Measurements from ENCODE around the gene GPR37L1. TPM values are rescaled to one million over a fixed set of nuclear protein-coding genes. Genes with fewer than 3 reads are reported as not detected.

Gene GPR37L1
- total RNA-seq, 1 donor from 2014 or later: 0.24 TPM

GRCh38 chr1:202154148-202154765, 31.5 kb downstream of the GPR37L1 start:
- Mint-ChIP-seq H3K4me1 (ENCODE audit: unreplicated experiment) (peaks cover 16% of the 10 kb centered on the region), H3K36me3 (no peaks in the 10 kb centered on the region), H3K27ac (no peak overlapping the region), H3K27me3 (peaks cover 5% of the 10 kb centered on the region), H3K4me3 (no peak overlapping the region), H3K9me3 (no peaks in the 10 kb centered on the region)
- TF ChIP-seq, protein P1, sequence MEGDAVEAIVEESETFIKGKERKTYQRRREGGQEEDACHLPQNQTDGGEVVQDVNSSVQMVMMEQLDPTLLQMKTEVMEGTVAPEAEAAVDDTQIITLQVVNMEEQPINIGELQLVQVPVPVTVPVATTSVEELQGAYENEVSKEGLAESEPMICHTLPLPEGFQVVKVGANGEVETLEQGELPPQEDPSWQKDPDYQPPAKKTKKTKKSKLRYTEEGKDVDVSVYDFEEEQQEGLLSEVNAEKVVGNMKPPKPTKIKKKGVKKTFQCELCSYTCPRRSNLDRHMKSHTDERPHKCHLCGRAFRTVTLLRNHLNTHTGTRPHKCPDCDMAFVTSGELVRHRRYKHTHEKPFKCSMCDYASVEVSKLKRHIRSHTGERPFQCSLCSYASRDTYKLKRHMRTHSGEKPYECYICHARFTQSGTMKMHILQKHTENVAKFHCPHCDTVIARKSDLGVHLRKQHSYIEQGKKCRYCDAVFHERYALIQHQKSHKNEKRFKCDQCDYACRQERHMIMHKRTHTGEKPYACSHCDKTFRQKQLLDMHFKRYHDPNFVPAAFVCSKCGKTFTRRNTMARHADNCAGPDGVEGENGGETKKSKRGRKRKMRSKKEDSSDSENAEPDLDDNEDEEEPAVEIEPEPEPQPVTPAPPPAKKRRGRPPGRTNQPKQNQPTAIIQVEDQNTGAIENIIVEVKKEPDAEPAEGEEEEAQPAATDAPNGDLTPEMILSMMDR (conservative IDR thresholded peaks at IDR 0.05): no peak
- DNase-seq (ENCODE audit: extremely low spot score, unreplicated experiment): no peak

DNA sequence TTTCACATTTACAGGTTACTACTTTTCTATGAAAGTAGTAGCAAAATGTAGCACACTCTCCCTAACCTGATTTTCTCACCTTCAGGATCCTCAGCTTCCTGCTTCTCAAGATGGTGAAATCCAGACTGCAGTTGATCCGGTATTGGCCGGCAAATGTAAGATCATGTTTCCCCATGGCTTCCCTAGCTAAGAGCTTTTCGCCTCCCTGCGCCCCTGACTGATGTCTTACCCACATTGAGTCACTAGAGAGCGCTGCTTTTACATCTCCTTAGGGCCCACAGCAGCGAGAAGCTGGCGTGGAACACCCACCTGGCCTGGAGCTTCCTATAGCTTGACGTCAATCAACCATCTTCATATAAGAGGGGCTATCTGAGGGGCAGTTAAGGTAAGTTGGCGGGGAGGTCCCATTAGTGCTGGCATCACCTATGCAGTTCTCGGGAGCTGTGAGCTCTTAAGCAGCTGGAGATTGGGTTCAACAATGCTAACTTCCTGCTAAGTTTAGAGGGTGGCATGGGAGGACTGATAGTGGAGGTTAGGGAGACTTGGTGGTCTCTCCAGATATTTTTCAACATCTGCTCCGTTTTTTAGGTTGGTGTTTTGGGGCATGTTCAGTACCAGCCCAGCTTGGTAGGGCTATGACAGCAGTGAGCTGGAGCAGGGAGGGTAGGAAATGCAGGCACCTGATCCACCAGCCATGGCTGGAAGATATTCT, 32.2 kb downstream of the GPR37L1 start:
- Mint-ChIP-seq H3K36me3 (no peaks in the 10 kb centered on the region), H3K27ac (no peak overlapping the region), H3K9me3 (no peaks in the 10 kb centered on the region)

DNA sequence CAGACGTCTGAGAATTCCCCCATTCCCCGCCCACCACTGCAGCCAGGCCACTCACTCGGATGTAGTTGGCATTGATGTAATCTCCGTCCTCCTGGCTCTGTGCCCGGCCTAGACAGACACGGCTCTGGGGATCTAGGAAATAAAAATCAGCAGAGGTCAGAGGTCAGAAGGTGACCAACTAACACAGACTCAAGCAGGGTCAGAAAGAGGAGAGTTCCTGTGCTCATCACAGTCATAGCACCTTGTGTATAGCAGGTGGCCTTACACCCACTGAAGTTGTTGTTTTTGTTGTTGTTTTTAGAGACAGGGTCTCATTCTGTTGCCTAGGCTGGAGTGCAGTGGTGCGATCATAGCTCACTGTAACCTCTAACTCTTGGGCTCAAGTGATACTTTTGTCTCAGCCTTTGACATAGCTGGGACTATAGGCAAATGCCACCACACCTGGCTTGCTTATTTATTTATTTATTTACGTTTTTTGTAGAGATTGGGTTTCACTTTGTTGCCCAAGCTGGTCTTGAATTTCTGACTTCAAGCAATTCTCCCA, 32.8 kb downstream of the GPR37L1 start:
- no peak for DNase-seq (ENCODE audit: extremely low spot score, unreplicated experiment)
- no peaks in the 10 kb centered on the region for H3K36me3 Mint-ChIP-seq
- H3K27me3 Mint-ChIP-seq: peaks cover 5% of the 10 kb centered on the region
- H3K9me3 Mint-ChIP-seq: no peaks in the 10 kb centered on the region
- H3K4me3 Mint-ChIP-seq: no peak overlapping the region
- no peak overlapping the region for H3K27ac Mint-ChIP-seq
- TF ChIP-seq, protein P1 (conservative IDR thresholded peaks at IDR 0.05): no peak
- H3K4me1 Mint-ChIP-seq (ENCODE audit: unreplicated experiment): peaks cover 16% of the 10 kb centered on the region

More for the DNA sequence above, 32.2 kb downstream of the GPR37L1 start:
- no peak for DNase-seq (ENCODE audit: extremely low spot score, unreplicated experiment)
- H3K4me1 Mint-ChIP-seq (ENCODE audit: unreplicated experiment): peaks cover 16% of the 10 kb centered on the region
- H3K4me3 Mint-ChIP-seq: no peak overlapping the region
- peaks cover 5% of the 10 kb centered on the region for H3K27me3 Mint-ChIP-seq
- TF ChIP-seq, protein P1 (conservative IDR thresholded peaks at IDR 0.05): peak; percentile 70

GRCh38 chr1:202156590-202156989, 33.9 kb downstream of the GPR37L1 start:
- peaks cover 14% of the 10 kb centered on the region for H3K4me1 Mint-ChIP-seq (ENCODE audit: unreplicated experiment)
- no peaks in the 10 kb centered on the region for H3K9me3 Mint-ChIP-seq
- TF ChIP-seq, protein P1 (conservative IDR thresholded peaks at IDR 0.05): no peak
- H3K27ac Mint-ChIP-seq: no peak overlapping the region
- no peaks in the 10 kb centered on the region for H3K36me3 Mint-ChIP-seq
- peaks cover 5% of the 10 kb centered on the region for H3K27me3 Mint-ChIP-seq
- no peak overlapping the region for H3K4me3 Mint-ChIP-seq
- DNase-seq (ENCODE audit: extremely low spot score, unreplicated experiment): no peak

- Mint-ChIP-seq H3K9me3 (no peaks in the 10 kb centered on the region), H3K27me3 (peaks cover 5% of the 10 kb centered on the region), H3K4me3 (no peak overlapping the region), H3K27ac (no peak overlapping the region), H3K4me1 (ENCODE audit: unreplicated experiment) (peaks cover 19% of the 10 kb centered on the region), H3K36me3 (no peaks in the 10 kb centered on the region)
- TF ChIP-seq, protein P1 (conservative IDR thresholded peaks at IDR 0.05): no peak
- DNase-seq (ENCODE audit: extremely low spot score, unreplicated experiment): no peak
Measured at GRCh38 chr1:202157945-202158344, 35.2 kb downstream of the GPR37L1 start.

All from type B pancreatic cell (in vitro differentiated cells).